ENCODE measurements around the gene FKBP5.

- TF ChIP-seq, protein P1, sequence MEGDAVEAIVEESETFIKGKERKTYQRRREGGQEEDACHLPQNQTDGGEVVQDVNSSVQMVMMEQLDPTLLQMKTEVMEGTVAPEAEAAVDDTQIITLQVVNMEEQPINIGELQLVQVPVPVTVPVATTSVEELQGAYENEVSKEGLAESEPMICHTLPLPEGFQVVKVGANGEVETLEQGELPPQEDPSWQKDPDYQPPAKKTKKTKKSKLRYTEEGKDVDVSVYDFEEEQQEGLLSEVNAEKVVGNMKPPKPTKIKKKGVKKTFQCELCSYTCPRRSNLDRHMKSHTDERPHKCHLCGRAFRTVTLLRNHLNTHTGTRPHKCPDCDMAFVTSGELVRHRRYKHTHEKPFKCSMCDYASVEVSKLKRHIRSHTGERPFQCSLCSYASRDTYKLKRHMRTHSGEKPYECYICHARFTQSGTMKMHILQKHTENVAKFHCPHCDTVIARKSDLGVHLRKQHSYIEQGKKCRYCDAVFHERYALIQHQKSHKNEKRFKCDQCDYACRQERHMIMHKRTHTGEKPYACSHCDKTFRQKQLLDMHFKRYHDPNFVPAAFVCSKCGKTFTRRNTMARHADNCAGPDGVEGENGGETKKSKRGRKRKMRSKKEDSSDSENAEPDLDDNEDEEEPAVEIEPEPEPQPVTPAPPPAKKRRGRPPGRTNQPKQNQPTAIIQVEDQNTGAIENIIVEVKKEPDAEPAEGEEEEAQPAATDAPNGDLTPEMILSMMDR (IDR thresholded peaks at IDR 0.05) = no peak
- TF ChIP-seq POLR2AphosphoS5 (IDR thresholded peaks at IDR 0.05) = no peak
- TF ChIP-seq POLR2A (IDR thresholded peaks at IDR 0.05) = no peak
Observed at GRCh38 chr6:35622283-35622682, 66.4 kb downstream of the FKBP5 start.
